ENCODE measurements around the gene DPP10.
"Not testable (repeated sequence)": the region's sequence is repeated elsewhere in the genome, so short reads cannot be mapped to it uniquely, and the experiment has no call there.

DPP10 gene

DNA sequence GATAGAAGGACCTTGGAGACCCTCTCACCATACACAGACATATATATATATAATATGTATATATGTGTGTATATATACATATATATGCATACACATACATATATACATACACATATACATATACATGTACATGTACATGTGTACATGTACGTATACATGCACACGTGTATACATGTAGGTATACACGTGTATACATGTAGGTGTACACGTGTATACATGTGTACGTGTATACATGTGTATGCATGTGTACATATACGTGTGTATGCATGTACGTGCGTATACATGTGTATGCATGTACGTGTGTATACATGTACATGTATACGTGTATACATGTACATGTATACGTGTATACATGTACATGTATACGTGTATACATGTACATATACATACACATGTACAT is 54.5 kb downstream of the DPP10 start:
- no peak overlapping the region for H3K4me3 ChIP-seq (ENCODE audit: low read depth, low read length)
- no peak for DNase-seq (ENCODE audit: low read depth)
- TF ChIP-seq, protein P1, sequence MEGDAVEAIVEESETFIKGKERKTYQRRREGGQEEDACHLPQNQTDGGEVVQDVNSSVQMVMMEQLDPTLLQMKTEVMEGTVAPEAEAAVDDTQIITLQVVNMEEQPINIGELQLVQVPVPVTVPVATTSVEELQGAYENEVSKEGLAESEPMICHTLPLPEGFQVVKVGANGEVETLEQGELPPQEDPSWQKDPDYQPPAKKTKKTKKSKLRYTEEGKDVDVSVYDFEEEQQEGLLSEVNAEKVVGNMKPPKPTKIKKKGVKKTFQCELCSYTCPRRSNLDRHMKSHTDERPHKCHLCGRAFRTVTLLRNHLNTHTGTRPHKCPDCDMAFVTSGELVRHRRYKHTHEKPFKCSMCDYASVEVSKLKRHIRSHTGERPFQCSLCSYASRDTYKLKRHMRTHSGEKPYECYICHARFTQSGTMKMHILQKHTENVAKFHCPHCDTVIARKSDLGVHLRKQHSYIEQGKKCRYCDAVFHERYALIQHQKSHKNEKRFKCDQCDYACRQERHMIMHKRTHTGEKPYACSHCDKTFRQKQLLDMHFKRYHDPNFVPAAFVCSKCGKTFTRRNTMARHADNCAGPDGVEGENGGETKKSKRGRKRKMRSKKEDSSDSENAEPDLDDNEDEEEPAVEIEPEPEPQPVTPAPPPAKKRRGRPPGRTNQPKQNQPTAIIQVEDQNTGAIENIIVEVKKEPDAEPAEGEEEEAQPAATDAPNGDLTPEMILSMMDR (IDR thresholded peaks at IDR 0.05; ENCODE audit: low read depth, low read length, missing control alignments) = no peak

DNA sequence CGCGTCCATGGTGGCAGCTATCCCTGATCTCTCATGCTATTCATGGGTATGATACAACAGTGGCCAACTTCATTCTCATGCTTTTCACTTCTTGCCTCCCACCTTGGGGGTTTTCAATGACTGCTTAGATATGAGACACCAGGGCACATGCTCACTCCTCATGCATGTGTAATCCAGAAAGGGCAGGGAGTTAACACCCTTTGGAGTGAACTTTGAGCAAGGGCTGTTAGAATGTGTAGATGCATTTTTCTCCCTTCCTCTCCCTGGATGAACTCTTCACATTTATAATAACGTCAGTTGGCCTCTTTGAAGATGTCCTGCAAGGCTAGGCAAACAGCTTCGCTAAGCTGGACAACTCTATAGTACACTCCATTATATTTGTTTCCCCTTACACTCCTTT is 56.7 kb downstream of the DPP10 start:
- TF ChIP-seq, protein P1 (IDR thresholded peaks at IDR 0.05; ENCODE audit: low read depth, low read length, missing control alignments) = no peak
- no peak for DNase-seq (ENCODE audit: low read depth)
- no peak overlapping the region for H3K4me3 ChIP-seq (ENCODE audit: low read depth, low read length)

DNA sequence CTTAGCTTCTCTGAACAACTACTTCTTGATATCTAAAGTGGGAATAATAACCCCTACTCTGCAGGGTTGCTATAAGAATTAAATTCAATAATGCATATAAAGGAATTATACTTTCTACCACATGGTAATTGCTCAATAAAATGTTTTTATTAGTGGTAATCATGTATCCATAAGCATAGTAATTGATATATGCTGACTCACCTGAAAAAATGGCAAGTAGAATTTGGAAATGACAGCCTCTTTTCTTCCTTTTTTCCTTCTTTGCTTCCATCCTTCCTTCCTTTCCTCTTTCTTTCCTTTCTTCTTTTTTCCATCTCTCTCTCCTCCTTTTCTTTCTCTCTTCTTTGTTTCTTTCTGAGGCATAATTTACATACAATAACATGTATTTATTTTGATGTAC is 65.3 kb downstream of the DPP10 start:
- TF ChIP-seq, protein P1 (IDR thresholded peaks at IDR 0.05; ENCODE audit: low read depth, low read length, missing control alignments) = no peak
- H3K4me3 ChIP-seq (ENCODE audit: low read depth, low read length) = no peak overlapping the region
- DNase-seq (ENCODE audit: low read depth) = no peak

DNA sequence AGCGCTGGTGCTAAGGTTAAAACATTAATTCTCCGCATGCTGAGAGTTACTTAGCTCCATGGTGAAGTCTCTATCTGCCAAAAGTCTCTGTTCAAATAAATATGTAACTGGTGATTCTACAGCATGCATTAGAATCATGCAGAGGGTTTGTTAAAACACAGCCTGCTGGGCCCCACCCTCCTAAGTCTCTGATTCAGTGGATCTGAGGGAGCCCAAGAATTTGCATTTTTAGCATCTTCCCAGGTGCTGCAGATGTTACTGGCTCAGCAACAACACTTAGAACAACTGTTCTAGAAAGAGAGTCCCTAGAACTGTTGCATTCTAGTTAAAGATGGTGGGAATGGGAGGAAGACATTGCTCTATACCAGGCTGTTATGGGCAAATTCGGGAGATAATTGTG is 73.4 kb downstream of the DPP10 start:
- TF ChIP-seq, protein P1 (IDR thresholded peaks at IDR 0.05; ENCODE audit: low read depth, low read length, missing control alignments) = no peak
- no peak overlapping the region for H3K4me3 ChIP-seq (ENCODE audit: low read depth, low read length)
- DNase-seq (ENCODE audit: low read depth) = no peak

DNA sequence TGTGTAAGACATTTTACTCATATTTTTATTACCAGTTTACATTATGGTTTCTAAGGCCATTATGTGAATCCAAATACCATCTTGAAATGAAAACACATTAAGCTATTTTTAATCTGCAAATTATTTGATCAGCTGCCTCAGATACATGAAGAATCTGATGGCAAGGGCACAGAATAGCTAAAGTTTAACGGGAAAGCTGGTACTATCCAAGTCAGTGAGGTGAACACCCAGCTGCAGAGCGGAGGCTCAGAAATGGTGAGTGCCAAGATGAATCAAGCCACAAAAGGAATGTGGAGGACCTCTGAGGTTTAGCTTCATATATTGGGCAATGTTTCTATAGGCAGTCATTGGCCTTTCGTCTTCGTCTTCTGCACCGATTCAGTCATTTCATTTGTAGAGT is 75.1 kb downstream of the DPP10 start:
- no peak overlapping the region for H3K4me3 ChIP-seq (ENCODE audit: low read depth, low read length)
- DNase-seq (ENCODE audit: low read depth) = no peak
- TF ChIP-seq, protein P1 (IDR thresholded peaks at IDR 0.05; ENCODE audit: low read depth, low read length, missing control alignments) = no peak

DNA sequence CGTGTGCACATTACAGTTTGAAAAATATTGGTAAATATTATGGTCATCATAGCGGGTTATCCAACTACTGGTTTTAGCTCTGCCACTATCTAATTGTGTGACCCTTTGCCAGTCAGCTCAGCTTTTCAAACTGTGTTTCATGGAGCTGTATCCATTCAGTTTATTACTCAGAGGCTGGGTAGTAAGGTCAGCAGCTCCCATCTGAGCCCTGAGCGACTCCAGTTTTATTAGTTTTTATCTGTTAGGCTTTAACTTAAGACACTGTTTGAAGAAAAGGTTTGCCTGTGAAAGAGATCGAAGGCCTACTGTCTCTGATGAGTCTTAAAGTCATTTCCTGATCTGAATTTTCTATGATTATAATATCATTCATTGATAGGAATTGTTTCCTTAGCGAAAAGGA is 76.3 kb downstream of the DPP10 start:
- TF ChIP-seq, protein P1 (IDR thresholded peaks at IDR 0.05; ENCODE audit: low read depth, low read length, missing control alignments) = no peak
- no peak for DNase-seq (ENCODE audit: low read depth)
- H3K4me3 ChIP-seq (ENCODE audit: low read depth, low read length) = no peak overlapping the region

DNA sequence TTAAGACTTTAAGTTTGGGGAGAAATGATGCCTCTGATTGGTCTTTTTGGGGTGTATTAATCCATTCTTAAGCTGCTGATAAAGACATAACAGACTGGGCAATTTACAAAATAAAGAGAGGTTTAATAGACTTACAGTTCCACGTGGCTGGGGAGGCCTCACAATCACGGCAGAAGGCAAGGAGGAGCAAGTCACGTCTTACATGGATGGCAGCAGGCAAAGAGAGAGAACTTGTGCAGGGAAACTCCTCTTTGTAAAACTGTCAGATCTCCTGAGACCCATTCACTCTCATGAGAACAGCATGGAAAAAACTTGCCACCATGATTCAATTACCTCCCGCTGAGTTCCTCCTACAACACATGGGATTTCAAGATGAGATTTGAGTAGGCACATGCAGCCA is 80.2 kb downstream of the DPP10 start:
- not testable (repeated sequence) for H3K4me3 ChIP-seq (ENCODE audit: low read depth, low read length)

DNA sequence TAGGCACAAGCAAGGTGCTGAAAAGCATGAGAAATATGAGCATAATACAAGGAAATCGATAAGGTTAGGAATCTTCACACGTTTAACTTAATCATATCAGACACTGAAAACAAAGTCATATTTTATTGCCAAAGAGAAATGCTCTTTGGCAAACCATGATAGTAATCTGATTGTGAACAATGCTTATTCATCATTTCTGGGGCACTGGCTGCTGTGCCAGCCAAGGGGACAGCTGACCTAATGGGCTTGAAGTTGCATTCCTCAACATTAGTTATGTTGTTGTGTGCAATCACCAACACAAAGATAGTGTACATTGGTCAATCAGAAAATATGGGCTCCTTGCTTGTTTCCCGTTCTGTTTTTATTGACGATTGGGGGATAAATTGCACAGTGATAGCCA is 83.5 kb downstream of the DPP10 start:
- H3K4me3 ChIP-seq (ENCODE audit: low read depth, low read length) = no peak overlapping the region
- TF ChIP-seq, protein P1 (IDR thresholded peaks at IDR 0.05; ENCODE audit: low read depth, low read length, missing control alignments) = no peak
- DNase-seq (ENCODE audit: low read depth) = no peak

More for the DNA sequence above, 80.2 kb downstream of the DPP10 start:
- not testable (repeated sequence) for DNase-seq (ENCODE audit: low read depth)
